HepG2 (cell line): ENCODE measurements around the gene BIRC2. TPM values are rescaled to one million over a fixed set of nuclear protein-coding genes. Genes with fewer than 3 reads are reported as not detected.

Experiments
- ARID4A ChIP-seq: sonication (generic); formaldehyde crosslinking; IDR thresholded peaks from 2 replicates; pipeline ENCODE4 v1.5.0; 2020; ENCODE audit warnings: mild to moderate bottlenecking, missing genetic modification reagents, borderline replicate concordance
- ATF3 ChIP-seq: sonication (generic); formaldehyde crosslinking; IDR thresholded peaks from 2 replicates; pipeline ENCODE4 v1.4.0; 2020; ENCODE audit warnings: missing genetic modification reagents
- CAMTA2 ChIP-seq: sonication (generic); formaldehyde crosslinking; IDR thresholded peaks from 2 replicates; pipeline ENCODE4 v1.4.0; 2020; ENCODE audit warnings: mild to moderate bottlenecking, missing genetic modification reagents, borderline replicate concordance
- CENPBD1 ChIP-seq: sonication (generic); formaldehyde crosslinking; IDR thresholded peaks from 2 replicates; pipeline ENCODE4 v1.8.0; 2022; ENCODE audit warnings: missing genetic modification reagents, low read depth, mild to moderate bottlenecking, borderline replicate concordance
- FOXA1 ChIP-seq, 2 experiments: fragments of 450-650 bp in 1 of 2; sonication (generic) in 1 of 2; formaldehyde crosslinking in 1 of 2; IDR thresholded peaks; 2 replicates each; pipeline versions ENCODE4 v1.4.0 to v1.6.1; 2016 to 2020; ENCODE audit warnings: missing genetic modification reagents in 1 of 2
- FOXA3 ChIP-seq: IDR thresholded peaks from 2 replicates; pipeline ENCODE4 v1.6.1; 2016; ENCODE audit warnings: missing genetic modification reagents, missing compliant biosample characterization
- FOXK2 ChIP-seq: fragments of 450-650 bp; IDR thresholded peaks from 2 replicates; pipeline ENCODE4 v1.6.1; 2016
- NFE2 ChIP-seq: sonication (generic); formaldehyde crosslinking; IDR thresholded peaks from 2 replicates; pipeline ENCODE4 v1.4.0; 2020; ENCODE audit warnings: missing genetic modification reagents
- PHF8 ChIP-seq: sonication (generic); formaldehyde crosslinking; IDR thresholded peaks from 2 replicates; pipeline ENCODE4 v1.5.0; 2020; ENCODE audit warnings: missing genetic modification reagents
- SATB2 ChIP-seq: sonication (generic); formaldehyde crosslinking; IDR thresholded peaks from 2 replicates; pipeline ENCODE4 v1.5.0; 2020; ENCODE audit warnings: missing genetic modification reagents
- YEATS4 ChIP-seq: sonication (generic); formaldehyde crosslinking; IDR thresholded peaks from 2 replicates; pipeline ENCODE4 v1.4.0; 2020; ENCODE audit warnings: missing genetic modification reagents, borderline replicate concordance
- ZKSCAN1 ChIP-seq: fragments of 150-350 bp; IDR thresholded peaks from 2 replicates; pipeline ENCODE4 v1.6.1; 2014; ENCODE audit warnings: low read length
- ZNF205 ChIP-seq: IDR thresholded peaks from 2 replicates; pipeline ENCODE4 v1.6.1; 2018; ENCODE audit warnings: missing biosample characterization, missing genetic modification reagents
- ZNF230 ChIP-seq: sonication (generic); formaldehyde crosslinking; IDR thresholded peaks from 2 replicates; pipeline ENCODE4 v1.4.0; 2020; ENCODE audit warnings: mild to moderate bottlenecking, missing genetic modification reagents
- ZNF326 ChIP-seq: sonication (generic); formaldehyde crosslinking; IDR thresholded peaks from 2 replicates; pipeline ENCODE4 v1.4.0; 2020; ENCODE audit warnings: missing genetic modification reagents, borderline replicate concordance
- ZNF570 ChIP-seq: sonication (generic); formaldehyde crosslinking; IDR thresholded peaks from 2 replicates; pipeline ENCODE4 v1.4.0; 2020; ENCODE audit warnings: mild to moderate bottlenecking, missing genetic modification reagents, borderline replicate concordance
- ZNF577 ChIP-seq: sonication (generic); formaldehyde crosslinking; IDR thresholded peaks from 2 replicates; pipeline ENCODE4 v1.4.0; 2020; ENCODE audit warnings: mild to moderate bottlenecking, low read depth, missing genetic modification reagents, borderline replicate concordance
- ZNF770 ChIP-seq: sonication (generic); formaldehyde crosslinking; IDR thresholded peaks from 2 replicates; pipeline ENCODE4 v1.5.0; 2020; ENCODE audit warnings: mild to moderate bottlenecking, missing genetic modification reagents
- ZSCAN31 ChIP-seq: sonication (generic); formaldehyde crosslinking; IDR thresholded peaks from 2 replicates; pipeline ENCODE4 v1.5.0; 2020; ENCODE audit warnings: low read depth, mild to moderate bottlenecking, missing genetic modification reagents
- ZUFSP ChIP-seq: sonication (generic); formaldehyde crosslinking; IDR thresholded peaks from 2 replicates; pipeline ENCODE4 v1.9.0; 2021; ENCODE audit warnings: missing genetic modification reagents, mild to moderate bottlenecking, borderline replicate concordance
- ZZZ3 ChIP-seq: sonication (generic); formaldehyde crosslinking; IDR thresholded peaks from 2 replicates; pipeline ENCODE4 v1.4.0; 2020; ENCODE audit warnings: missing genetic modification reagents, mild to moderate bottlenecking, borderline replicate concordance
- polyA plus RNA-seq, 8 experiments: library from polyadenylated mRNA; depleted of rRNA in 3 of 8; stranded (reverse) in 7 of 8; unstranded in 1 of 8; fragments of >200 nt; fragmentation: Illumina TruSeq in 4 of 8; extraction: Trizol in 4 of 8; gene quantifications; 2 replicates each; pipeline versions ENCODE4 v1.2.1 to v1.2.3, GENCODE V29; 2011 to 2016; ENCODE audit warnings: low read depth in 4 of 8, missing spikeins in 1 of 8, mixed read lengths in 1 of 8; ENCODE audit not compliant: insufficient read depth in 1 of 8
- total RNA-seq, 5 experiments: library from RNA; depleted of rRNA; stranded (reverse); fragments of >200 nt; fragmentation: Illumina TruSeq; extraction: Trizol; gene quantifications; 2 replicates each; pipeline ENCODE4 v1.2.3, GENCODE V29; 2016; ENCODE audit warnings: low read depth in 1 of 5

The BIRC2 gene
- total and polyA plus RNA-seq, 2 of the 13 experiments (the other 11 are each of a cell fraction or from before 2014, with no cell fraction given) = 61.7 to 62.2 TPM

- peak; percentile 76; the same call in 1 of the 2 replicates for TF ChIP-seq ZNF230
- peak; percentile 97 for TF ChIP-seq PHF8
- no peak for TF ChIP-seq NFE2 (CRISPR knock-in tag)
- peak; percentile 56; the same call in 1 of the 2 replicates for TF ChIP-seq ZZZ3
- no peak for TF ChIP-seq FOXK2
- TF ChIP-seq FOXA3 (CRISPR knock-in tag) = peak; percentile 51
- TF ChIP-seq CAMTA2 (CRISPR knock-in tag) = no peak
- no peak; the same call in 1 of the 2 replicates for TF ChIP-seq YEATS4 (CRISPR knock-in tag)
- TF ChIP-seq ZNF770 (CRISPR knock-in tag) = peak; percentile 46; the same call in 1 of the 2 replicates
- TF ChIP-seq ZSCAN31 (CRISPR knock-in tag) = peak; percentile 67
- TF ChIP-seq ZNF577 (CRISPR knock-in tag) = no peak
- TF ChIP-seq ZNF205 (CRISPR knock-in tag) = 0 out of 2 replicates have a peak, but pooled peaks have one; percentile 42
- no peak for TF ChIP-seq CENPBD1 (CRISPR knock-in tag)
- TF ChIP-seq ATF3 = peak; percentile 92
- no peak for TF ChIP-seq FOXA1 (IDR thresholded peaks at IDR 0.05)
- peak; percentile 41; the same call in 1 of the 2 replicates for TF ChIP-seq FOXA1 (CRISPR knock-in tag; IDR thresholded peaks at IDR 0.05)
- TF ChIP-seq ZUFSP (CRISPR knock-in tag) = no peak
- TF ChIP-seq ARID4A = peak; percentile 94
- TF ChIP-seq SATB2 = 0 out of 2 replicates have a peak, but pooled peaks have one; percentile 4
- no peak for TF ChIP-seq ZNF326 (CRISPR knock-in tag)
- no peak for TF ChIP-seq ZKSCAN1
- no peak for TF ChIP-seq ZNF570 (CRISPR knock-in tag)
These were observed at the start of gene BIRC2 (continued) for GRCh38 chr11:102346748-102347461.
